HG02885 (cell line): ENCODE results near the gene PRR33.
"Not testable (repeated sequence)": the region's sequence is repeated elsewhere in the genome, so short reads cannot be mapped to it uniquely, and the experiment has no call there.

Experiments
- ATAC-seq: cut with Tn5 transposase; IDR thresholded peaks from one replicate; pipeline ENCODE4 v1.9.1; 2021; ENCODE audit warnings: mild to moderate bottlenecking; ENCODE audit not compliant: unreplicated experiment, poor library complexity

Gene PRR33

GRCh38 chr11:1890856-1891830 lies 552 bp downstream of the PRR33 start:
- ATAC-seq, result no peak

GRCh38 chr11:1889941-1890855 lies 1.5 kb downstream of the PRR33 start:
- no peak for ATAC-seq

GRCh38 chr11:1889224-1889930 lies 2.3 kb downstream of the PRR33 start:
- no peak for ATAC-seq

GRCh38 chr11:1888811-1889210 lies 2.9 kb downstream of the PRR33 start:
- no peak for ATAC-seq

GRCh38 chr11:1888347-1888753 lies 3.3 kb downstream of the PRR33 start:
- no peak for ATAC-seq

GRCh38 chr11:1887451-1888346 lies 4.0 kb downstream of the PRR33 start:
- ATAC-seq, result no peak

GRCh38 chr11:1886551-1886950 lies 5.1 kb downstream of the PRR33 start:
- not testable (repeated sequence) for ATAC-seq

- no peak for ATAC-seq
These were observed 7.4 kb downstream of the PRR33 start for GRCh38 chr11:1884303-1884700.

- ATAC-seq, result no peak
These were observed 8.1 kb downstream of the PRR33 start for GRCh38 chr11:1883346-1884302.

GRCh38 chr11:1882265-1883238 lies 9.1 kb downstream of the PRR33 start:
- peak; percentile 66 for ATAC-seq

GRCh38 chr11:1881442-1882264 lies 10.0 kb downstream of the PRR33 start:
- peak; percentile 9 for ATAC-seq

GRCh38 chr11:1880746-1881441 lies 10.8 kb downstream of the PRR33 start:
- no peak for ATAC-seq

- no peak for ATAC-seq
These were observed 11.6 kb downstream of the PRR33 start for GRCh38 chr11:1879941-1880720.

GRCh38 chr11:1879342-1879940 lies 12.3 kb downstream of the PRR33 start:
- ATAC-seq, result no peak
